Fibroblast of skin of left biceps (primary cell): Measurements from ENCODE around the gene CCDC188.
"Not testable (repeated sequence)": the region's sequence is repeated elsewhere in the genome, so short reads cannot be mapped to it uniquely, and the experiment has no call there.

Experiments
- DNase-seq, 2 experiments: peaks; one replicate each; pipeline ENCODE4 v3.0.0-alpha.2; 2013; ENCODE audit warnings: low read depth in 2 of 2

Gene CCDC188

GRCh38 chr22:20171288-20172140 lies 20.7 kb upstream of the CCDC188 start:
- DNase-seq = no peak

GRCh38 chr22:20170170-20170569 lies 19.3 kb upstream of the CCDC188 start:
- no peak for DNase-seq

GRCh38 chr22:20169253-20169822 lies 18.5 kb upstream of the CCDC188 start:
- DNase-seq = no peak

- DNase-seq = no peak
Observed at GRCh38 chr22:20167643-20168322, 16.9 kb upstream of the CCDC188 start.

GRCh38 chr22:20166703-20167102 lies 15.8 kb upstream of the CCDC188 start:
- no peak for DNase-seq

- no peak for DNase-seq
Observed at GRCh38 chr22:20165913-20166312, 15.1 kb upstream of the CCDC188 start.

GRCh38 chr22:20165421-20165820 lies 14.6 kb upstream of the CCDC188 start:
- DNase-seq = no peak

GRCh38 chr22:20164863-20165262 lies 14.0 kb upstream of the CCDC188 start:
- DNase-seq = no peak

GRCh38 chr22:20160041-20160440 lies 9.2 kb upstream of the CCDC188 start:
- DNase-seq = no peak

- not testable (repeated sequence) for DNase-seq
Observed at GRCh38 chr22:20159531-20159930, 8.7 kb upstream of the CCDC188 start.

GRCh38 chr22:20159076-20159475 lies 8.2 kb upstream of the CCDC188 start:
- no peak for DNase-seq

GRCh38 chr22:20158391-20159036 lies 7.7 kb upstream of the CCDC188 start:
- DNase-seq = no peak

GRCh38 chr22:20157430-20158183 lies 6.8 kb upstream of the CCDC188 start:
- DNase-seq = no peak

GRCh38 chr22:20156611-20157429 lies 6.0 kb upstream of the CCDC188 start:
- peak in 1 of 2 experiments; percentile 25 for DNase-seq

- DNase-seq = no peak
Observed at GRCh38 chr22:20156042-20156389, 5.2 kb upstream of the CCDC188 start.

- DNase-seq = no peak
Observed at GRCh38 chr22:20155330-20156041, 4.6 kb upstream of the CCDC188 start.

- no peak for DNase-seq
Observed at GRCh38 chr22:20154602-20155187, 3.8 kb upstream of the CCDC188 start.

GRCh38 chr22:20153945-20154344 lies 3.1 kb upstream of the CCDC188 start:
- no peak for DNase-seq

GRCh38 chr22:20152464-20152890 lies 1.6 kb upstream of the CCDC188 start:
- DNase-seq = no peak

- no peak for DNase-seq
Observed at GRCh38 chr22:20151276-20151588, 377 bp upstream of the CCDC188 start.
